WI38 (cell line): ENCODE data around the gene BRINP3.

Experiments
- H3K4me3 ChIP-seq: 2 replicates; pipeline ENCODE4 v1.5.1; 2011; ENCODE audit warnings: low read depth, mild to moderate bottlenecking, control low read depth, low read length
- TF ChIP-seq, protein P1 (sequence below): IDR thresholded peaks from 2 replicates; pipeline ENCODE4 v1.5.1; 2012; ENCODE audit warnings: low read depth, mild to moderate bottlenecking, control low read depth, low read length

The BRINP3 gene

DNA sequence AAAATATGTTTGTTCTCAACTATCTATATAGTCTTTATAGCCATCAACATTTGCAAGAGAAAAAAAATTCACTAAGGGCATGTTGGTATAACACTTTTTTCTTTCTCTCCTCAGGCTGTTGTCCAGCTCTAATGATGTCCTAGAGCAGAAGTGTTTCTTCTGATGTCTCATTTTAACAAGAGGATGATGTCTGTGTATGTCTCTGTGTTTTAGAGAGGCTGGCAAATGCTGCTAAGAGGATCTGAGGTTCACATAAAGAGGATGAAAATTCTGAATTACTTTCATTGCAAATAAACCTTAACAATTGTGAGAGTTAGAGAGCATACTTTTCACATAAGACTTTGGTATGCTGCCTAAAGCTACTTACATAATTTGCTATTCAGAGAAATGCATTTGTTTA lies 2.6 kb upstream of the BRINP3 start:
- TF ChIP-seq, protein P1, sequence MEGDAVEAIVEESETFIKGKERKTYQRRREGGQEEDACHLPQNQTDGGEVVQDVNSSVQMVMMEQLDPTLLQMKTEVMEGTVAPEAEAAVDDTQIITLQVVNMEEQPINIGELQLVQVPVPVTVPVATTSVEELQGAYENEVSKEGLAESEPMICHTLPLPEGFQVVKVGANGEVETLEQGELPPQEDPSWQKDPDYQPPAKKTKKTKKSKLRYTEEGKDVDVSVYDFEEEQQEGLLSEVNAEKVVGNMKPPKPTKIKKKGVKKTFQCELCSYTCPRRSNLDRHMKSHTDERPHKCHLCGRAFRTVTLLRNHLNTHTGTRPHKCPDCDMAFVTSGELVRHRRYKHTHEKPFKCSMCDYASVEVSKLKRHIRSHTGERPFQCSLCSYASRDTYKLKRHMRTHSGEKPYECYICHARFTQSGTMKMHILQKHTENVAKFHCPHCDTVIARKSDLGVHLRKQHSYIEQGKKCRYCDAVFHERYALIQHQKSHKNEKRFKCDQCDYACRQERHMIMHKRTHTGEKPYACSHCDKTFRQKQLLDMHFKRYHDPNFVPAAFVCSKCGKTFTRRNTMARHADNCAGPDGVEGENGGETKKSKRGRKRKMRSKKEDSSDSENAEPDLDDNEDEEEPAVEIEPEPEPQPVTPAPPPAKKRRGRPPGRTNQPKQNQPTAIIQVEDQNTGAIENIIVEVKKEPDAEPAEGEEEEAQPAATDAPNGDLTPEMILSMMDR, result no peak
- no peak overlapping the region for H3K4me3 ChIP-seq

DNA sequence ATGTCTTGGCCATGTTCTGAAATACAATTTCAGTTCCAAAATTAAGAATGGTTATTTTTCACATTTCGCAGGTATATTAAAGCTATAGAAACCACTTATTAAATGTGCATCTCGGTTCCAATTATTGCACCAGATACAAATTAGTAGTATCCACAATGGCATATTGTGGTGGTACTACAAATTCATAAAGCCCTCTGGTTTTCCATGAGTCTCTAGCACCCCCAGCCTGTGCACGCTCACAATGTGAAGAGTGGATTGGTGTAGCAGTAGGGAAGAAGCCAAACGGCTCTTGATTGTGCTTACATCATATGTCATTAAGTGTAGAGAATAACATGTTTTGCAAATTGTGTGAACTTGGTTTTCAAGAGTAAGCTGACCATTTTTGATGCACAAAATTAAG lies 1.9 kb upstream of the BRINP3 start:
- no peak overlapping the region for H3K4me3 ChIP-seq
- TF ChIP-seq, protein P1, result no peak

DNA sequence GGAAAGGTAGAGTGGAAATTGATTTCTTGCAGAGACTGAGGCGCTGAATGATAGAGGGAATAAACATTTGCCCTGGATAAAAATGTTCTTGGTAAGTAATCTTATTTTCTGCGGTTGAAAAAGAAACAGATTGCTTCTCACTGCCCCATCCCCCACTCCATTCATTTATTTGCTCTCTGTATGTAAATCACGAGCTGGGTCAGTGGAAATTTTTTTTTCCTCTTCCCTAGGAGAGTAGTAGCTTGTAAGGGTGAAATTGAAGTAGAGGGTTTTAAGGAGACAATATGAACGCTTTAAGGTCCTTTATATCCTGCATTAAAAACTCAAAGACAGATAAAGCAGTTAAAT lies 1.4 kb upstream of the BRINP3 start:
- TF ChIP-seq, protein P1, result no peak
- no peak overlapping the region for H3K4me3 ChIP-seq

DNA sequence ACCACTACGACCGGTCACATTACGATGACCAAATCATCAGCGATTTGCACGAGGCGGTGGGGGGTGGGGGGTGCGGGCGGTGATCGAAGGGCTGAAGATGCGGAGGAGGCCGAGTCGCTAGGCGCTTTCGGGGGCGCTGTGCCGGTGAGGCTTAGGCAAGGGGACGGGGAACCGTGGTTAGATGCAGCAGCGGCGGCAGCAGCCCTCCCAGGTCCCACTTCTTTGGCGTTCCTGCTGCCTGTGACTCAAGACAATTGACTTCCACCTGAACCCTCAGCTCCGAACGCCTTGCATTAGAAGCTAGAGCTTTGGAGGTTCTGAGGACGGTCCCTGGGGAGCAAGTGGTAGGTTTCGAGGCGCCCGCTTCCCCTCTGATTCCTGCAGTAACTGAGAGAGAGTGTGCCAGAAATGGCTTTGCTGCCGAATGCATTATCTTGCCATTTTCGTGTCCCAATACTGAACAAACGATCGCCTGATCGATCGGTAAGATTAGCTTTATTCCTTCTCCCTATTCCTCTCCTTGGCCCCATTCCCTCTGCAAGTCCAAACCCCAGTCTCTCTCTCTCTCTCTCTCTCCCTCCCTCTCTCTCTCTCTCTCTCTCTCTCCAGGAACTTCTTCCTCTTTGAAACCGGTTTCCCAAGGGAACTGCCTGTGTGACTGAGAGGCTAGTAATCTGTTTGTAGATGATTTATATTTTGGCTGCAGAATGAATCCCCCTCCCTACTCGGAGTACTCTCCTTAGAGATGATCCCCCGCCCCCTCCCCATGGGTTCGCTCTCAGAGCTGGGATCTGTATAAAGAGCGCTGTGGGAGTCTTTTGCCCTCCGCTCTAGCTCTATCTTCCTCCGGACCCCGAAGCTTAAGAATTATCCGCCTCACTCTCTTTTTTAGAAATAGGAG lies 735 bp upstream of the BRINP3 start:
- TF ChIP-seq, protein P1, result no peak
- H3K4me3 ChIP-seq, result no peak overlapping the region

DNA sequence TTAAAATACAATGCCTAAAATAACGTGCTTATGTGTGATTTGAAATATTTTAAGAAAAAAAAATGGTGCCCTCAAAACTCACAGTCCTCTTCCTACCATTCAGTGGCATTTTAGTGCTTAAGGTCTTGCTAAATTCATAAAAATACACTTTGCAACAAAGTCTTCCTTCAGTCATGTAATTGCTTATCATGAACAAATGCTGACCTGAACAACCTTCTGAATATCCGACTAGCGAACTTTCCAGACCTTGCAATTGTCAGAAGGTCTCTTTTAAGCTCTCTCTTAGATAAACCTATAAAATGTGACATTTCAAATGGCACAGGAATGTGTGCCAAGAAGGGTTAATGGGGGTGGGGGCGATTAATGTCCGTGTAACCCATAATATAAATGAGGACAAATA lies 858 bp downstream of the BRINP3 start:
- H3K4me3 ChIP-seq, result no peak overlapping the region
- TF ChIP-seq, protein P1, result no peak

DNA sequence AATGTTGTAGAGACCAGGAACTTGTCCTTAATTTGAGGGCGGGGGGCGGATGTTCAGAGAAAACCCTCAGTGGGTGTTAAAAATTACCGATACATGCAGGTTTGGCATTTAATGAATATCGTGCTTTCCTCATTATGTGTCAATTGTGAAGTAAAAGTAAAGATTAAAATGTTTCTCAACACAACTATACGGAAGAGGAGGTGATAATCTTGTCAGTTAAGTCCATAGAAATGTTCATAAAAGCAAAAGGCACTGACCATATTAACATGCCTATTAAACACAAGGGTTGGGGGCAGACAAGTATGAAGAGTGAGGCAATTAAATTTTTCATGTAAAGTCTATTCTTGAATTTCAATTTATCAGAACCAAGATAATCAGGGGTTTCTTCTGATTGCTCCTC lies 1.3 kb downstream of the BRINP3 start:
- TF ChIP-seq, protein P1, result no peak
- H3K4me3 ChIP-seq, result no peak overlapping the region

DNA sequence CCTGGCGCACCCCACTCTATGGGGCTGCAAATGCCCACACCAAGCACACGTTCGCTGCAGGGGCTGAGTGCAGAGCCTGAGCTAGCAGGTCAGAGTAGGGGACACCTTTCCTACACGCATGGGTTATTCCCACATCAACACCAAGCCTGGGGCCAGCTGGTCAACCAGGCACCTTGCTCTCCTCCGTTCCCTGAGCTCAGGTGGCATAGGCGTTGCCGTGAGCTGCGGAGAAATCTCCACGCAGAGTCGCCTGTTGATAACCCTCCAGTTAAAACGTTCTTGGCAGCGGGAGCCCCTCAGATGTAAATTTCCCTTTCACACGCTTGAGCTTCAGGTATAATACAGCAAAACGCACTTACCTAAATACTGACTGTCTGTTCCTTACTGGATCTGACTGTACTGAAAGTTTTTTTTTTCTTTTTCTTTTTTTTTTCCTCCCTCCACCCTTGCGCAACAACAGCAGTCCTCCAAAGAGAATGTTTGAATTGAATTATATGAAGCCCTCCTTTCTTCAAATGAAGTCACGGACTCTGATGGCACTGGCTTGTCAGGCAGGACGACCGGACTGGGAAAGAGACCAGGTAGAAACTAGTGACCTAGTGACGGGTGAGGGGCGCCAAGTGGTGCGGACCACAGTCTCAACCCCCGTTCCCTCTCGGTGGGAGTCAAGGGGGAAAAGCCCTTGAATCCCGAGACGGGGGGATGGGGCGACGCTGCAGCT lies 2.1 kb downstream of the BRINP3 start:
- no peak overlapping the region for H3K4me3 ChIP-seq
- TF ChIP-seq, protein P1, result no peak
